ENCODE data around the gene IL34.
"Not testable (repeated sequence)": the region's sequence is repeated elsewhere in the genome, so short reads cannot be mapped to it uniquely, and the experiment has no call there.

IL34 gene

DNA sequence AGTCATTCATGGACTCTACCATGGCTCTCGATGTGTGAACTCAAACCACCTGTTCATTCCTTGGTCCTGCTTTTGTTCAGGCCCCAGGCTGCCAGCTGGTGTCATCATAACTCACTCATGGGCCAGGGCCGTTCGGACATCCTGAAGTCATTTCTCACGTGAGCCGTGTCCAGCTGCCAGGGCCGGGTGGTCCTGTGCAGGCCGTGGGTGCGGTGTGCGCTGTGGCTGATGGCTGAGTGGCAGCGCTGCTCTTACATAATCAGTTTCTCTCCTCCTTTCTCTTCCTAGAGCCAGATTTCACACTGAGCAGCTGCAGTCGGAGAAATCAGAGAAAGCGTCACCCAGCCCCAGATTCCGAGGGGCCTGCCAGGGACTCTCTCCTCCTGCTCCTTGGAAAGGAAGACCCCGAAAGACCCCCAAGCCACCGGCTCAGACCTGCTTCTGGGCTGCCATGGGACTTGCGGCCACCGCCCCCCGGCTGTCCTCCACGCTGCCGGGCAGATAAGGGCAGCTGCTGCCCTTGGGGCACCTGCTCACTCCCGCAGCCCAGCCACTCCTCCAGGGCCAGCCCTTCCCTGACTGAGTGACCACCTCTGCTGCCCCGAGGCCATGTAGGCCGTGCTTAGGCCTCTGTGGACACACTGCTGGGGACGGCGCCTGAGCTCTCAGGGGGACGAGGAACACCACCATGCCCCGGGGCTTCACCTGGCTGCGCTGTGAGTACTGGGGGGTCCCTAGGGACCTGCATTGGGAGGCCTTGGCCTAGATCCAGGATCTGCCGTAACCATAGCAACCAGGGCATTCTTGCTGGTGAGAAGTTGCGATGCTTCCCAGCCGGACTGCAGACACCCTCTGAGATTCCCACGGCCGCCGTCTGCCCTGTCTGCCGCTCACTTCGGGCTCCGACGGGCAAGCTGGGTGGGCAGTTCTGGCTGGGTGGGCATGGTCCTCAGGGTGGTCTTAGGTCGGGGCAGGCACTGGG lies at the start of gene IL34:
TSS of gene IL34 (plus strand) at position 300 of the 982 bp plus-strand sequence. CDS start at position 689, 389 bp downstream.
- DNase-seq, result no peak

DNA sequence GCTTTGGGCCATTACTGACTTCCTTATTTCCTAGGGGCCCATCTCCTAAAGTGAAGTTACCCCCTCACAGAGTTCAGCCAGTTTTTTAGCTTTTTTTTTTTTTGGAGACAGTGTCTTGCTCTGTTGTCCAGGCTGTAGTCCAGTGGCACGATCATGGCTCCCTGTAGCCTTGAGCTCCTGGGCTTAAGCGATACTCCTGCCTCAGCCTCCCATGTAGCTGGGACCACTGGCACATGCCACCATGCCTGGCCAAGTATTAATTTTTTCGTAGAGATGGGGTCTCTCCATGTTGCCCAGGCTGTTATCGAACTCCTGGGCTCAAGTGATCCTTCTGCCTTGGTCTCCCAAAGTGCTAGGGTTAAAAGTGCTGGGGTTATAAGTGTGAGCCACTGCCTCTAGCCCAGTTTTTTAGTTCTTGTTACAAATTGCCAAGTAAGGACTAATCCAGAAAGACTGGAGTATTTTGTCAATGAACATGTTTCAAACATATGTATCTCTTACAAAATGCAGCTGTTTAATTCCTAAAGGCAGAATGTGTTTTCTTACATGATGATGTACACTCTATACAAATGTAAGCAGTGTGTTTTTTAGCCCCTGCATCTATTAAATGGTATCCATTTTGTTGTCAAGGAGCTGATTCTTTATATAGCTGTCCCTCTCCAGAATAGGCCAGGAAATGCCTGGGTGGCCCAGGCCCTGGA lies 49.1 kb upstream of the IL34 start:
- DNase-seq, result no peak

DNA sequence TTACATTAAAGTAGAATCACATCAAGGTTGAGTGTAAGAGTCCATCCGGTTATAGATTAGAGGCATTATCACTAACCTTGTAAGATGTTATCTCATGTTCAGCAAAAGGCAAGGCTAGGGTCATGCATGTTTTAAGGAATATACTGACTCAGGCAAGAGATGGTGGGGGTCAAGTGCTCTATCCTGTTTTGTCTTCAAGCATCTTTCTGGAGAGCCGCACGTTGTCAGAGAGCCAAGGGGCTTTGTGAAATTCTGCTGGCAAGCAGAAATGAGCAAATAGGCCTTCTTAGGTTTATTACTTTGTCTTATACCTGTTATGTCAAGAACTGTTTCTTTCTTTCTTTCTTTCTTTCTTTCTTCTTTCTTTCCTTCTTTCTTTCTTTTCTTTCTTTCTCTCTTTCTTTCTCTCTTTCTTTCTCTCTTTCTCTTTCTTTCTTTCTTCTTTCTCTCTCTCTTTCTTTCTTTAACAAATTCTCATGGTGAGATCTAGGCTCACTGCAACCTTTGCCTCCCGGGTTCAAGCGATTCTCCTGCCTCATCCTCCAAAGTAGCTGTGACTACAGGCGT lies 47.3 kb upstream of the IL34 start:
- DNase-seq, result no peak

DNA sequence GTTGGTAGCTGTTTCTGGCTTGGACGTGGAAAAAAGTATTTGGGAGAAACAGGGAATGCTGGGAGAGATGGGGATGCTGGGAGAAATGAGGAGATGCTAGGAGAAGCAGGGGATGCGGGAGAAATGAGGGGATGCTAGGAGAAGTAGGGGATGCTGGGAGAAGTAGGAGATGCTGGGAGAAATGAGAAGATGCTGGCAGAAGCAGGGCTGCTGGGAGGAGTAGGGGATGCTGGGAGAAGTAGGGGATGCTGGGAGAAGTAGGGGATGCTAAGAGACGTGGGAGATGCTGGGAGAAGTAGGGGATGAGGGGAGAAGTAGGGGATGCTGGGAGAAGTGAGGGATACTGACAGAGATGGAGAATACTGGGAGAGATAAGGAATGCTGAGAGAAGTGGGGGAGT lies 45.6 kb upstream of the IL34 start:
- DNase-seq, result no peak

DNA sequence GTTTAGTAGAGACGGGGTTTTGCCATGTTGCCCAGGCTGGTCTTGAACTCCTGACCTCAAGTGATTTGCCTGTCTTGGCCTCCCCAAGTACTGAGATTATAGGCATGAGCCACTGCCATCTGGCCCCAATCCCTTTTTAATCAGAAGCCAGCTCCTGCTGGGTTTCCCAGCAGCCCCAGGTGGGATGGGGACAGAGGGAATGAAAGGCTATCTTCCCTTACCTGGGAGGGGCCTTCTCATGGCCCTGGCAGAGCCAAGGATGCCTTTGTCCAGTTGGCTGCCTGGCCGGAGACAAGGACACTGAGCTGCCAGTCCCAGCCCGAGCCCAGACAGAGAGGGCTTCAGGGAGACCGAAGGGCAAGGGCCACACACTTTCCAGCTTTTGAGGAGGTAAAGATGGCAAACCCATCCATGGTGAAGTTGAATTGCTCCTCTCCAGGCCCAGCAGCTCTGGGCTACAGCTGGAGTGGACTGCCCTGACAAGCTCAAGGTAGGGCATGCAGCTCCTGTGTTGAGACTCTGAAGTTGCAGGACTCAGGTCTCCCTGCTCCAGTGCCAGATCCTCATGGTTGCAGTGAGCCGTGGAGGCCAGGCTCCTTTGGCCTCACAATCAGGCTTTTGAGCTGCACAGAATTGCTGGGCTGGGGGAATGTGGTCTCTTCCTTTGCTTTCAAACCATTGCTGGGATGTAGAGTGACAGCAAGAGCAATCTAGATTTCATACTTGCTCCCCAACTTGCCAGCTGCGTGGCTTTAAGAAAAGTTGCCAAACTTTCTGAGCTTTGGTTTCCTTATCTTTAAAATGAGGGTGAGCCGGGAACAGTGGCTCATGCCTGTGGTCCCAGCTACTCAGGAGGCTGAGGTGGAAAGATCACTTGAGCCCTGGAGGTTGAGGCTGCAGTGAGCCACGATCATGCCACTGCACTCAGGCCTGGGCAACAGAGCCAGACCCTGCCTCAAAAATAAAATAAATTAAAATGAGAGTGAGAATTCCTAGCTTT lies 44.5 kb upstream of the IL34 start:
- DNase-seq, result no peak

DNA sequence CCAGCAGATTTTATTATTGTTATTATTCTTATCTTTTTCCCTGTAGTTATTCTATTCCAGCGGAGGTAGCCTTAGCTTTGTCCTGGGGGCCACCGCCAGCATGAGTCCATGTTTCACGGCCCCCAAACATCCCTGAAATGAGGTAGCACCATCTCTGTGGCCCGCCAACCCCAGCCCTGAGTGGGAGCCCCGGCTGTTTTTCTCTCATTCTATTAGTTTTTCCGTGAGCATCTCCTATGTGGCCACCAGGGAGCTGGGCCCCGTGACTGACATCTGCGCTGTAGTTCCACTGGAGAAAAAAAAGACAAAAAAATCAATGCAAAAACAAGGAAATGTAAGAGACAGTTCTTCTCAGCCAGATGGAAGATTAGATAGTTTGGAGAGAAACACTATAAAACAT lies 43.5 kb upstream of the IL34 start:
- DNase-seq, result no peak

DNA sequence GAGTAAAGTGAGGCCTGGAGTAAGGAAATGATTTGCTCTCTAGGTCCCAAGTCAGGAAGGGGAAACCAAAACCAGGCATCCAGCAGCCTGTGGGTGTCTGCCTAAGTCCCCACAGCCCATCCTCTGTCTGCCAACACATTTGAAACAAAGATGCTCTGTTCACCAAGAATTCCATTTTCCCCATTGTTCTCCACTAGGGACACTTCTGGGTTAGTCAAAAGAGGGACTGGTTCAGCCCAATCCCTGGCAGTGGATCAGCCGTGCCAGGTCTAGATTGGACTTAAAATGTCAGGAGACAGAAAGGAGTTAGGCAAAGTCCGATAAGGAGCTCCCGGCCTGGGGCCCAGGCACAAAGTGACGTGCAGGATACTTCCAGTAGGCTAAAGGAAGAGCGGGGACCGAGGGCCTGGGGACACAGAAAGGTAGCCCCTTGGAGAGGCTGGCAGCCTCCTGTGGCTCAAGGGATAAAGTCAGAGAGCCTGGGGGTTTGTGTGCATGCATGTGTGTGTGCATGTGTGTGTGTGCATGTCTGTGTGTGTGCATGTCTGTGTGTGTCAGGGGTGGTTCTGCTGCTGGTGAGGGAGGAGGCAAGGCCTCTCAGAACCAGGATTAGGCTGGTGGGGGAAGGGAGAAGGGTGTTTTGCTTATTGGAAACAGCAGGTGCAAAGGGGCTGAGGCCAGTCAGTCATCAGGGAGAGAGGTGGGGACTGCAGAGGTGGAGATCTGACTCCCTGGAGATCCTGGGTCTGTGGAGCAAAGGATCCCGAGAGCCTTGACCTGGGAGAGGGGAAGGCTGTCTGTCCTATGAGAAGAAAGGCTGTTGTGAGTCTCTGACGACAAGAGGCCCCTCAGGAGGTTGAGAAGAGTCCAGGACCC lies 41.7 kb upstream of the IL34 start:
- DNase-seq, result no peak

DNA sequence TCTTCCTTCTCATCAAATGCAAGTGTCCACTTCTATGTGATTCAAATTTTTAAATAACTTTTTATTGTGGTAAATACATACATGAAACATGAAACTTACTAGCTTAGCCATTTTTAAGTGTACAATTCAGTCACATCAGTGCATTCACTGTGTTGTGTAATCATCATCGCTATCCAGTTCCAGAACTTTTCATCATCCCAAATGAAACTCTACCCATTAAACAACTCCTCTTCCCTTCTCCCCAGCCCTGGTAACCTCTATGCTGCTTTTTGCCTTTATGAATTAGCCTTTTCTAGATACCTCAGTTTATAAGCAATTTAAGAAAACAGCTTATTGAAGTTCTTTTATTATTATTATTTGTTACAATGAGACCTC lies 41.1 kb upstream of the IL34 start:
- DNase-seq, result no peak

DNA sequence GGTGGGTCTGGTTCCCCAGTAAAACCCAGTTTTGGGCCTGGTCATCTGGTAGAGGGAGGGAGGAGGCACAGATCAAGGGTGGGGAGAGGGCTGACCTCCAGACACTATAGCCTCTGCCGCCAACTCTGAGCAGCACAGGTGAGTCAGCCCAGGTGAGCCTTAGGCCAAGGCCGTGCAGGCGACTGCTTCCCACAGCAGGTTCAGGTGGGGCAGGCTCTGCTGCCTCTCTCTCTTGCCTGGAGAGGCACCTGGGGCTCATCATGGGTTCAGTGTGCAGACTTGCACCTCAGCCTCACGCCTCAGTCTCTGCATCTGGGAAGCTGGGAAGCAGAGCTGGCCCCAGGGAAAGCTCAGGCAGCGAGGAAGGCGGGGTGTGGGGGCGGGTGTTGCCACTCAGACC lies 37.8 kb upstream of the IL34 start:
- DNase-seq, result no peak

DNA sequence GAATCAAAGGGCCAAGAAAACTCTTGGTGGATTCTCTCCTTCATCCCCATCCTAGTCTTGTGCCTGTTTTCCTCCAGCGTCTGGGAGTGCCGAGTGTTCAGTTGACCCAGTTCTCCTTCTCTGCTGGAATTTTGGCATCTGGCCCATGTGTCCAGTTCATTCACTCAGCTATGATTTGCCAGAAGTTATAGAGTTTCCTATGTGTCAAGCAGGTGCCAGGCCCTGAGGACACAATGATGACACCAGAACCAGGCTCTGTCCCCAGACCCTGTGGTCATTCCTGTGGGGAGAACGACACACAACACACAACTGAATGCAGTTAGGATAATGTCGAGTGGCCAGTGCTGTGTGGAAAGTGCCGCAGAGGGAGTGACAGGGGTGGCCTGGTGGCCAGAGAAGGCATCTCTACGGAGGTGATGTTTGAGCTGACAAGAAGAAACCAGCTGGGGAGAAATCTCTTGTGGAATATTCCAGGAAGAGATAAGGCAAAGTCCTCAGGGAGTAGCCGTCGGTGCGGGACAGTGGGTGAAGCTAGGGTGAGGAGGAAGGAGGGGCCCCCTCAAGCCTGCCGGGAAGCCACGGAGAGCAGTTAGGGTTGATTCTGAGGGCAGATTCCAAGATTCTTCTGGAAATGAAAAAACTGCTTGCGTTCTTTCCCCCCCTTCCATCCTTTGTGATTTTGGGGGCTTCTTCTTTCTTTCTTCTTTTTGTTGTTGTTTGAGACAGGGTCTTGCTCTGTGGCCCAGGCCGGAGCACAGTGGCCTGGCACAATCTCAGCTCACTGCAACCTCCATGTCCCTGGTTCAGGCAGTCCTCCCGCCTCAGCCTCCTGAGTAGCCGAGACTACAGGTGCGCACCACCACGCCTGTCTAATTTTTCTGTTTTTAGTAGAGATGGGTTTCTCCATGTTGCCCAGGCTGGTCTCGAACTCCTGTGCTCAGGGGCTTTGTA lies 35.8 kb upstream of the IL34 start:
- no peak for DNase-seq

DNA sequence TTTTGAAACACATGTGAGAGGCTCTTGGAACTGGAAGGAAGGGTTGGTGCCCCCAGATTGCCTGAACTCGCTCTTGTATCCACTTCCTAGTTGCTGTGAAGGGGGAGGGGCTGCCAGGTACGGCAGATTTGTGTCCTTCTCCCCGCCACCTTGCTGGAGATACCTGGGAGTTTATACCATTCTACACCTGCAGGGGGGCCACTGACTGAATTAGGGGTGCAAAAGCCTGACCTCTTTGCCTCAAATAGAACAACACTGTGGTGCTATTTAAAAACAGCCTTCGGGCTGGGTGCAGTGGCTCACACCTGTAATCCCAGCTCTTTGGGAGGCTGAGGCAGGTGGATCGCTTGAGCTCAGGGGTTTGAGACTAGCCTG lies 35.1 kb upstream of the IL34 start:
- no peak for DNase-seq

DNA sequence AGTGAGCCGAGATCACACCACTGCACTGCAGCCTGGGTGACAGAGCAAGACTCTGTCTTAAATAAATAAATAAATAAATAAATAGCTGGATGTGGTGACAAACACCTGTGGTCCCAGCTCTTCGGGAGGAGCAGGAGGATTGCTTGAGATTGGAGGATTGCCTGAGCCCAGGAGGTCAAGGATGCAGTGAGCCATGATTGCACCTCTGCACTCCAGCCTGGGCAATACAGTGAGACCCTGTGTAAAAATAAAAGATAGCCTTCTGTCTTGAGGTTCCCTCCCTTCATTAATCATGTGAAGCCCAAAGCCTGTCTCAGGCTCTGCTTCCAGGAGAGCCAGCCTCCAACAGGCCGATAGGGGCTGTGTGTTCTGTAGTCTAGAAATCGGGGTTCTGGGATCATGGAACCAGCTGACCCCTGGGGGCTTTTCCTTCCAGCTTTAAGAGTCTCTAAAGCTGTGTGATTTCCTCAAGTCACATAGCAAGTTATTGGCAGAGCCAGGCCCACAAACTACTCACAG lies 34.5 kb upstream of the IL34 start:
- DNase-seq, result no peak

DNA sequence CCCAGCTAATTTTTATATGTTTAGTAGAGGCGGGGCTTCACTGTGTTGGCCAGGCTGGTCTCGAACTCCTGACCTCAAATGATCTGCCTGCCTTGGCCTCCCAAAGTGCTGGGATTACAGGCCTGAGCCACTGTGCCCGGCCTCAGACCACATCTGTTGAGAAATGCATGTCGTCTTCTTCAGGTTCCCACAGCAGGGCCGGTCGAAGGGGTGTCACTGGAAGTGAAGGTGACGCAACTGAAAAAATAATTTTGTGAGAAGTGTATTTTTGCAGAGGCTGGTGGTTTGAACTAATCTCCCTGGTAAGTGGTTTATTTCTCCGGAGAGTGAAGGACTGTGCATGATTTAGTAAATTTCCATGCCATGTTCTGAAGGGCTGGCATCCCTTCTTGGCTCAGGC lies 33.4 kb upstream of the IL34 start:
- no peak for DNase-seq

DNA sequence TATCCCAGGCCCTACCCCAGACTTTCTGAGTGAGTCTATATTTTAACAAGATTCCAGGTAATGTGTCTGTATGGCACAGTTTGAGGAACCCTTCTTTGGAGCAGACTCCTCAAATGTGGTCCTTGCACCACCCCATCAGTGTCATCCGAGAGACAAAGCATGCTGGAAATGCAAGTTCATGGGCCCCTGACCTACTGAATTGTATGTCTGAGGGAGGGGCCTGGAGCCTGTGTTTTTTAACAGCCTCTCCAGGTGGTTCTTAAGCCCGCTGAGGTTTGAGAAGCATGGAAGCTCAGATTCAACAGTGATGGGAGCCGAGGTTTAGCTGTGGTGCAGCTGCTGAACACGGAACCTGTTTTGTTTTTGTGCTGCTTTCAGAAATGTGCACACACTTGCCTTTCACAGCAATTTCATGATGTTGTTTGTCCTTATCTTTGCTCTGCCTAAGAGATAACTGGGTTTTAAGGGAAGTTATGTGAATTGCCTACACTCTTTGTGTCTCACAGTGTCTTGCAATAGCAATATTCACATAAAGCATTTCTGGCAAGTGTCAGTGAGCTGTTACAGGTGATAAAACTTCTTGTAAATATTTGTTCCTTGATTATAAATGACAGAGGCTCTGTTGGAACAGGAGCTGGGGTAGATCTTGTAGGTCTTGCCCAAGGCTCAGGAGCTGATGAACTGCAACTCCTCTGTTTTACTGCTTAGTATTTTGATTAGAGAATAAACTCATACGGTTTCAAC lies 32.0 kb upstream of the IL34 start:
- DNase-seq, result no peak

DNA sequence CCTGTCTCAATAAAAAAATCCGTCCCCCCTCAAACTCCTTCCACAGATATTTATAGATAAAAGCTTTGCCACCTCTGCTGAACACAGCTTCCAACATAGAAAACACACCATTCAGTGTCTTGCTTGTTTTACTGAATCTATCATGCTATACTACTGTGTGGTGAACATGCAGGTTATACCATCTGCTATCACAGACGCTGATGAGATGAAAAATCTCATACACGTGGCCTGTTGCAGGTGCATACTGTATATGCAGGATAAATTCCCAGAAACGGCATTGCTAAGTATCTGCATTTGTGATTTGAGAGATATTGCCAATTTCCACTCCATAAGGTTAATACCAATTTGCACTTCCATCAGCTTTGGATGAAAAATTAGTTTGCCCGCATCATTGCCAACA lies 30.4 kb upstream of the IL34 start:
- DNase-seq, result no peak

DNA sequence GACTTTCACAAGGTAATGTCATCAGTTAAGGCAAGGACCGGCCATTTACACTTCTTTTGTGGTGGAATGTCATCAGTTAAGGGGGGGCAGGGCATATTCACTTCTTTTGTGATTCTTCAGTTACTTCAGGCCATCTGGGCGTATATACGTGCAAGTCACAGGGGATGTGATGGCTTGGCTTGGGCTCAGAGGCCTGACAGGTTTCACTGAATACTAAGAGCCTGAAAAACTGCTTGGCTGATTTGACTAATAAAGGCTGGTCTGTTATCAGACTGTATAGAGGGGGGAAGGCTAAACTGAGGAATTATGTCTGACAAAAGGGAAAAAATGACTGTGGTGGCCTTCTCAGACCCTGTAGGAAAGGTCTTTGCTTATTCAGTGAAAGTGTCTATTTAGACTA lies 24.5 kb upstream of the IL34 start:
- not testable (repeated sequence) for DNase-seq

DNA sequence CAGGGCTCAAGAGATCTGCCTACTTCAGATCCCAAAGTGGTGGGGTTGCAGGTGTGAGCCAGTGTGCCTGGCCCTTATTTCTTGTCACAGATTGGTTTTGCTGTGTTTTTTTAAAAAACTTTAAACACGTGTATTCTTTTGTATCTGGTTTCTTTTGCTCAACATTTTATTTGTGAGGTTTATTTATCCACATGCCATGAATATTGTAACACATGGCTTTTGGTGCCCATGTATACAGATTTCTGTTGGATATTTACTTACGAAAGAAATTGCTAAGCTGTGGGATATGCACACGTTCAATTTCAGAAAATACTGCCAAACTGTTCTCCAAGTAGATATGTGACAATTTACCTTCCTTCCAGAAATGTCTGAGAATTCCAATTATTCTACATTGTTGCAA lies 18.7 kb upstream of the IL34 start:
- DNase-seq, result no peak

DNA sequence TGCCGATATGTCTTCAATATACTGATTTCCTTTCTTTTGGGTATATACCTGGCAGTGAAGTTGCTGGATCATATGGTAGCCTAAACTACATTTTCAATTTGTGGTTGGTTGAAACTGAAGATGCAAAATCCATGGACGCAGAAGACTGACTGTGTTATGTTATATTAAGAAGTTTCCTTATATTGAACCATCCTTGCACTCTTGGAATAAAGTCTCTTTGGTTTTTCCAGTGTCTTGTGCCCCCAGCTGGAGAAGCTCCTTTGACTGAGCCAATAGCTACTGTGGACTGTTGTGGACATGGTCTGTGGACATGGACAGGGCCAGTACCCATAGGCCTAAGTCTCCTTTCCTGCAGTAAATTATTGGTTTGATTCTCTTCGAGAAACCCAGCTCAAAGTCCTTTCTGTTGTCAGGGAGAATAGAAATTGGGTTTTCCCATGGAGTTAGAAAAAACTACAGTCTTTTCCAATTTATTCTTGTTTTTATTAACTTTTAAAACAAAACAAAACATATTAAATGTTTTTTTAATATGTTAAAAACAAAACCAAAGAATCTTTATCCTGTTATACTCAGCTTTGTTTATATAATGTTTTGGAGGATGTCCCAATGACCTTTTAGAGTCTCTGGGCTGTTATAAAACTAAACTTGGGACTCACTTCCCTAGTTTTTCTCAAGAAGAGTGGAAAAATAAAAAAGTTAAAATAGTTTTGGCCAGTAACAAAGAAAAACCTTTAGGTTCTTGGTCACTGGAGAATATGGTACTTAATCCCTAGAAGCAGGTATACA lies 15.2 kb upstream of the IL34 start:
- DNase-seq, result no peak

DNA sequence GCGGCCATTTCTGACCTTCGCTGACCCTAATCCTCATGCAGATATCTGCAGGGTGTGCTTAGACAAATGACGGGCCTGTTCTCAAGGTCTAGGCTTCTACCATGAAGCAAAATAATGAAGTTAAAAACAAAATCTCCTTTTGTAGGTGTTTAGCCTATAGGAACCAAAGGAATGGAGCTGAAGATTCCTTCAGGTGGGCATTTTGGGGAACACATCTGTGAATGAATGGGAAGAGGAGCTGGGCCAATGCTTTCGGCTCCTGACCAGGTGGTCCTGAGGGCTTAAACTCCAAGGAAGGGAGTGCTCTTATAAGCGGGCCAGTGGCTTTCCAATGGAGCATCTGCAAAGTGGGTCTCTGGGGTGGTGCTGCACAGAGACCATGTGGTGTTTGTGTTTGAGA lies 14.1 kb upstream of the IL34 start:
- DNase-seq, result no peak
